ENCODE measurements around the gene KLF5. TPM values are rescaled to one million over a fixed set of nuclear protein-coding genes. Genes with fewer than 3 reads are reported as not detected.

The KLF5 gene
- total RNA-seq (2012; rRNA removed) (4.4 and 5.4 TPM in 2 replicates), polyA plus RNA-seq (2012; rRNA removed) (8.8 and 11.2 TPM in 2 replicates), Bru-seq, nascent RNA (percentile 66 among the genes with signal in this experiment), BruChase-seq, experiment 1, labeled RNA remaining after a 6-hour chase (percentile 43 among the genes with signal in this experiment), BruChase-seq, experiment 2, labeled RNA remaining after a 2-hour chase (percentile 48 among the genes with signal in this experiment)
- polyA plus RNA-seq (2012; cell fraction: cytosol; rRNA removed): 1.9 and 4.8 TPM in 2 replicates
- polyA plus RNA-seq (2012; cell fraction: nucleus; rRNA removed; ENCODE audit: low replicate concordance): 3.7 and 10.8 TPM in 2 replicates
- long read RNA-seq, partial matches to known transcripts: 0 of 3 reads
- long read RNA-seq, other reads (novel, unspliced or antisense): 0 of 3 reads

DNA sequence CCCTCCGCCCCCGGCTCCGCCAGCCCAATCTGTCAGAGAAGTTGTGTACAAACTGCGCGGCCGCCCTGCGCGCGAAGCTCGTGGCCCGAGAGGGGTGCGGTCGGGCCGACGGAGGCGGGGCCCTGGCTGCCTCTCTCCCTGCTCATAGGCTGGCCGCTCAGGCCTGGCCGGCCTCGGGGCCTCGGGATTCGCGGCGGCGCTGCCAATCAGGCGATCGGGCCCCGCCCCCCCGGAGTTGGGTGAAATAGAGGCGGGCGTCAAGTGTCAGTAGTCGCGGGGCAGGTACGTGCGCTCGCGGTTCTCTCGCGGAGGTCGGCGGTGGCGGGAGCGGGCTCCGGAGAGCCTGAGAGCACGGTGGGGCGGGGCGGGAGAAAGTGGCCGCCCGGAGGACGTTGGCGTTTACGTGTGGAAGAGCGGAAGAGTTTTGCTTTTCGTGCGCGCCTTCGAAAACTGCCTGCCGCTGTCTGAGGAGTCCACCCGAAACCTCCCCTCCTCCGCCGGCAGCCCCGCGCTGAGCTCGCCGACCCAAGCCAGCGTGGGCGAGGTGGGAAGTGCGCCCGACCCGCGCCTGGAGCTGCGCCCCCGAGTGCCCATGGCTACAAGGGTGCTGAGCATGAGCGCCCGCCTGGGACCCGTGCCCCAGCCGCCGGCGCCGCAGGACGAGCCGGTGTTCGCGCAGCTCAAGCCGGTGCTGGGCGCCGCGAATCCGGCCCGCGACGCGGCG lies at the start of gene KLF5:
TSS of gene KLF5 (plus strand) at position 270 of the 724 bp plus-strand sequence. CDS start at position 593, 323 bp downstream.
- Histone ChIP-seq H4K5ac (ENCODE audit: low read depth, low read length) (peak within 1 kb of the TSS; percentile 41; the same call in 1 of the 2 replicates), H3K36me3 (ENCODE audit: control insufficient read depth, insufficient read depth, low read length) (peaks cover 5% of the 10 kb centered on the region), H3K9me3 (ENCODE audit: control insufficient read depth, insufficient read depth, low read length) (no peaks in the 10 kb centered on the region), H3K27me3 (ENCODE audit: control insufficient read depth, insufficient read depth, low read length) (no peaks in the 10 kb centered on the region), H4K91ac (ENCODE audit: insufficient read depth, low read depth, low read length) (peak within 1 kb of the TSS; percentile 43), H3K23ac (ENCODE audit: low read depth, low read length) (peak within 1 kb of the TSS; percentile 85), H2BK5ac (ENCODE audit: low read depth, low read length, poor library complexity, severe bottlenecking) (peak within 1 kb of the TSS; percentile 76), H2BK120ac (ENCODE audit: low read depth, low read length) (peak within 1 kb of the TSS; percentile 73), H3K14ac (replicated peaks; ENCODE audit: low read depth, low read length) (peak within 1 kb of the TSS; percentile 90; the same call in 1 of the 2 replicates), H3K18ac (ENCODE audit: low read depth, low read length) (peak within 1 kb of the TSS; percentile 76), H3K27ac (ENCODE audit: insufficient read depth, low read length) (peak within 1 kb of the TSS; percentile 70), H2BK20ac (ENCODE audit: low read depth, low read length) (no peak within 1 kb of the TSS), H3K4me1 (ENCODE audit: control insufficient read depth, insufficient read depth, low read length) (peaks cover 5% of the 10 kb centered on the region), H3K79me1 (ENCODE audit: low read depth in 1 of 2, low read length in 2 of 2) (peaks cover 15 to 24% of the 10 kb centered on the region in 2 experiments), H2BK15ac (ENCODE audit: low read depth, low read length) (peak within 1 kb of the TSS; percentile 45; the same call in 1 of the 3 replicates), H4K8ac (ENCODE audit: low read depth in 2 of 2, low read length in 2 of 2) (peak within 1 kb of the TSS in 1 of 2 experiments; percentile 53; a peak in 1 of 4 replicates), H3K56ac (ENCODE audit: extremely low read depth, insufficient read depth, low read length) (peak within 1 kb of the TSS; percentile 59; the same call in 1 of the 2 replicates), H2AFZ (replicated peaks; ENCODE audit: low read length, poor library complexity) (peak within 1 kb of the TSS; percentile 93), H2AK5ac (ENCODE audit: low read depth, low read length) (no peak within 1 kb of the TSS), H3K4ac (ENCODE audit: low read depth, low read length) (peak within 1 kb of the TSS; percentile 61), H3K4me3 (ENCODE audit: insufficient read depth, low read depth, low read length) (peak within 1 kb of the TSS; percentile 91), H3K9me1 (ENCODE audit: insufficient read depth, low read length) (0 out of 2 replicates have a peak, but pooled peaks cover 3% of the 10 kb centered on the region), H3K4me2 (ENCODE audit: low read depth, low read length) (peak within 1 kb of the TSS; percentile 97), H4K20me1 (ENCODE audit: insufficient read depth, low read length) (no peaks in the 10 kb centered on the region), H2AK9ac (replicated peaks; ENCODE audit: low read depth, low read length, poor library complexity) (peak within 1 kb of the TSS; percentile 76), H3K9ac (ENCODE audit: low read depth, low read length) (peak within 1 kb of the TSS; percentile 52)
- BruUV-seq (replicated peaks): no TSS peak
- peak; percentile 89 for DNase-seq
- ChIA-PET CTCF (interaction anchor here (0.5 to 1.0 kb wide), 3 partner anchors 13 to 121 kb away, joined by 3 to 4 read pairs (median 3); no protein-coding TSS in a partner anchor), POLR2A (ENCODE audit: unreplicated experiment) (interaction anchor here (0.6 kb wide), 3 partner anchors 11 to 23 kb away, joined by 3 to 9 read pairs (median 3); no protein-coding TSS in a partner anchor)
- intact Hi-C loops (cut with micrococcal nuclease) (loop anchor here (1.0 to 10.0 kb wide), 3 partner anchors 276 to 649 kb away; no protein-coding TSS in a partner anchor), dilution Hi-C loops (cut with HindIII; ENCODE audit: low sequenced_read_pairs, unreplicated experiment) (no loop called here), in situ Hi-C loops (cut with MboI; ENCODE audit: low sequenced_read_pairs) (no loop called here)
- ATAC-seq (ENCODE audit: low read depth): peak; percentile 96
- WGBS, 2 experiments (ENCODE audit: extremely low coverage in 2 of 2, insufficient read length in 1 of 2): 0% methylated on average over 30 of the region's 93 CpGs; no CpG with 5 or more reads in 1 of the 2 experiments
- TF ChIP-seq CHD1 (IDR thresholded peaks at IDR 0.05; ENCODE audit: low read depth, low read length): no peak
- peak; percentile 80 for TF ChIP-seq POLR2A (IDR thresholded peaks at IDR 0.05; ENCODE audit: low read depth, low read length)
- no peak for TF ChIP-seq SMC3 (IDR thresholded peaks at IDR 0.05; ENCODE audit: low read depth, low read length)
- TF ChIP-seq RCOR1 (IDR thresholded peaks at IDR 0.05; ENCODE audit: insufficient replicate concordance, low read length): no peak
- TF ChIP-seq, protein P1, sequence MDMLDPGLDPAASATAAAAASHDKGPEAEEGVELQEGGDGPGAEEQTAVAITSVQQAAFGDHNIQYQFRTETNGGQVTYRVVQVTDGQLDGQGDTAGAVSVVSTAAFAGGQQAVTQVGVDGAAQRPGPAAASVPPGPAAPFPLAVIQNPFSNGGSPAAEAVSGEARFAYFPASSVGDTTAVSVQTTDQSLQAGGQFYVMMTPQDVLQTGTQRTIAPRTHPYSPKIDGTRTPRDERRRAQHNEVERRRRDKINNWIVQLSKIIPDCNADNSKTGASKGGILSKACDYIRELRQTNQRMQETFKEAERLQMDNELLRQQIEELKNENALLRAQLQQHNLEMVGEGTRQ (IDR thresholded peaks at IDR 0.05; ENCODE audit: low read depth, low read length): no peak
- peak; percentile 98 for TF ChIP-seq MXI1 (IDR thresholded peaks at IDR 0.05; ENCODE audit: borderline replicate concordance, low read depth, low read length)
- no peak; the same call in 1 of the 2 replicates for TF ChIP-seq CTCF (conservative IDR thresholded peaks at IDR 0.05; ENCODE audit: low read depth, low read length)
- TF ChIP-seq MAZ (IDR thresholded peaks at IDR 0.05; ENCODE audit: borderline replicate concordance, low read depth, low read length): peak; percentile 48; the same call in 1 of the 2 replicates
- TF ChIP-seq FOS (IDR thresholded peaks at IDR 0.05; ENCODE audit: low read depth, low read length): peak; percentile 71; the same call in 1 of the 2 replicates
- TF ChIP-seq RFX5 (IDR thresholded peaks at IDR 0.05; ENCODE audit: low read depth, low read length): no peak
- no peak for TF ChIP-seq MAFK (IDR thresholded peaks at IDR 0.05; ENCODE audit: low read depth, low read length)
